Tibial artery (tissue), 4 donors: ENCODE results near the gene RRAS2.

Experiments
- DNase-seq, 2 donors: peaks; one replicate each; pipeline ENCODE4 v3.0.0-alpha.2; 2019
- H3K27ac ChIP-seq, 2 donors: fragments of 200-600 bp; sonication (generic) in 1 of 2; 1 replicate in 1 of 2; 2 replicates in 1 of 2; pipeline ENCODE4 v1.5.1; 2018 to 2019; ENCODE audit warnings: mild to moderate bottlenecking in 1 of 2
- H3K27me3 ChIP-seq, 2 donors: fragments of 200-600 bp; sonication (generic) in 1 of 2; one replicate each; pipeline versions ENCODE4 v1.5.1 to v1.6.0; 2016 to 2019
- H3K36me3 ChIP-seq, 3 donors: fragments of 200-600 bp; sonication (generic) in 2 of 3; one replicate each; pipeline ENCODE4 v1.5.1; 2016 to 2019; ENCODE audit warnings: mild to moderate bottlenecking in 2 of 3
- H3K4me1 ChIP-seq, 4 donors: fragments of 200-600 bp; sonication (generic) in 2 of 4; 1 replicate in 3 of 4; 2 replicates in 1 of 4; pipeline ENCODE4 v1.5.1; 2016 to 2019
- H3K4me3 ChIP-seq, 2 donors: fragments of 200-600 bp; sonication (generic) in 1 of 2; 1 replicate in 1 of 2; 2 replicates in 1 of 2; pipeline ENCODE4 v1.5.1; 2018 to 2019; ENCODE audit warnings: mild to moderate bottlenecking in 2 of 2
- H3K9me3 ChIP-seq, 3 donors: fragments of 200-600 bp; sonication (generic) in 1 of 3; one replicate each; pipeline ENCODE4 v1.5.1; 2016 to 2019
- CTCF ChIP-seq, 2 experiments: fragments of 200-600 bp in 1 of 2; fragments of 450-650 bp in 1 of 2; IDR thresholded peaks; one replicate each; pipeline ENCODE4 v1.5.1; 2017 to 2019; ENCODE audit warnings: antibody characterized with exemption in 2 of 2, mild to moderate bottlenecking in 1 of 2, moderate library complexity in 1 of 2
- intact Hi-C: fragments of 100-400 bp; cut with DNase I; formaldehyde crosslinking; loops from one replicate; pipeline ENCODE4 v1.15.0; 2023; ENCODE audit warnings: low total_unique reads

The RRAS2 gene

DNA sequence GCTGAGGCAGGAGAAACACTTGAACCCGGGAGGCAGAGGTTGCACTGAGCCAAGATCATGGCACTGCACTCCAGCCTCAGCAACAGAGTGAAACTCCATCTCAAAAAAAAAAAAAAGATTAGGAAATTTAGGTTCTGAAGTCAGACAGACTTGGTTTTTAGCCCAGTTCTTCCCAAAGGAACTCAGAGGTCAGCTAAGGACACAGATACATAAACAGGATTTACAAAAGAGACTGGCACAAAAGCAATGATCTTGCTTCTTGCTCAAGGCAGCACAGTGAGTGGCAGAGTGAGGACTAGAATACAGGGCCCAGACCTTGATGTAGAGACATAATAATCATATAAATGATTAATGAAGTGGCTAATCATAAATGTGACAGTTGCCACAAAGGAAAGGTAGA, 25.4 kb upstream of the RRAS2 start:
- TF ChIP-seq CTCF (IDR thresholded peaks at IDR 0.05): no peak
- Histone ChIP-seq H3K27me3 (no peaks in the 10 kb centered on the region), H3K4me1 (peaks cover 0 to 36% (median 9%) of the 10 kb centered on the region in 4 donors), H3K9me3 (no peaks in the 10 kb centered on the region), H3K27ac (peak overlapping the region in 1 of 2 donors; percentile 29), H3K4me3 (no peak overlapping the region), H3K36me3 (no peaks in the 10 kb centered on the region)
- intact Hi-C loops: no loop called here
- DNase-seq: no peak

- Histone ChIP-seq H3K27ac (peak overlapping the region; percentile 78 to 82), H3K36me3 (no peaks in the 10 kb centered on the region), H3K4me1 (peaks cover 0 to 36% (median 9%) of the 10 kb centered on the region in 4 donors), H3K9me3 (no peaks in the 10 kb centered on the region), H3K27me3 (no peaks in the 10 kb centered on the region), H3K4me3 (peak overlapping the region in 1 of 2 donors; percentile 65)
- intact Hi-C loops: no loop called here
- no peak for TF ChIP-seq CTCF (IDR thresholded peaks at IDR 0.05)
- no peak for DNase-seq
These were observed 23.0 kb upstream of the RRAS2 start for GRCh38 chr11:14381968-14382367.

- no peak for TF ChIP-seq CTCF (IDR thresholded peaks at IDR 0.05)
These were observed 22.1 kb upstream of the RRAS2 start for GRCh38 chr11:14380947-14381561.

DNA sequence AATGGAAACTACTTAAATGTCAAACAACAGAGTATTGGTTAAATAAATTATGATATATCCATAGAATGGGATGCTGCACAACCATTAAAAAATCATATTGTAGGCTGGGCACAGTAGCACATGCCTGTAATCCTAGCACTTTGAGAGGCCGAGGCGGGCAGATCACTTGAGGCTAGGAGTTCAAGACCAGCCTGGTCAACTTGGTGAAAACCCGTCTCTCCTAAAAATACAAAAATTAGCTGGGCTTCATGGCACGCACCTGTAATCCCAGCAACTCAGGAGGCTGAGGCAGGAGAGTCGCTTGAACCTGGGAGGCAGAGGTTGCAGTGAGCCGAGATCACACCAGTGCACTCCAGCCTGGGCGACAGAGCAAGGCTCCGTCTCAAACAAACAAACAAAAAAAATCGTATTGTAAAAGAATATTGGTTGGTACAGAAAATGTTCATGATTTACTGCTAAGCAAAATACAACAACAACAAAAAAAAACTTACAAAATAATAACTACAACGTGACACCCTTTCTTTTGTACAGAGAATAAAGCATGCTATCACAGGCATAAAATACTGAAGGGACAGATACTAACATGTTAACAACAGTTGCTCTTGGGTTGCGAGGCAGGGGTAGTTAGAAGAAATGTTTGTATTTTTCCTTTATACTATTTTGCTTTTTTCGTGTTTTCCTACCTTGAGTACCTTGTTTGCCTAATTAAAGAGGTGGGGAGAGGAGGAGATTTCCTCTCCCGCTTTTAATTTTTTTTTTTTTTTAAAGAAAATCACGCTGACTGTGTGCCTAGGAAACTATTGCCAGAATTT, 21.3 kb upstream of the RRAS2 start:
- Histone ChIP-seq H3K4me1 (peaks cover 0 to 36% (median 9%) of the 10 kb centered on the region in 4 donors), H3K9me3 (no peaks in the 10 kb centered on the region), H3K27ac (peak overlapping the region; percentile 78 to 82), H3K36me3 (no peaks in the 10 kb centered on the region), H3K4me3 (peak overlapping the region; percentile 52 to 65), H3K27me3 (no peaks in the 10 kb centered on the region)
- intact Hi-C loops: no loop called here
- TF ChIP-seq CTCF (IDR thresholded peaks at IDR 0.05): no peak
- no peak for DNase-seq

More at GRCh38 chr11:14380947-14381561, 22.1 kb upstream of the RRAS2 start:
- intact Hi-C loops: no loop called here
- Histone ChIP-seq H3K4me3 (peak overlapping the region; percentile 52 to 65), H3K9me3 (no peaks in the 10 kb centered on the region), H3K27ac (peak overlapping the region; percentile 78 to 82), H3K36me3 (no peaks in the 10 kb centered on the region), H3K4me1 (peaks cover 0 to 36% (median 9%) of the 10 kb centered on the region in 4 donors), H3K27me3 (no peaks in the 10 kb centered on the region)
- peak; percentile 76 to 91 for DNase-seq

- intact Hi-C loops: no loop called here
- no peak for TF ChIP-seq CTCF (IDR thresholded peaks at IDR 0.05)
These were observed 19.2 kb upstream of the RRAS2 start for GRCh38 chr11:14378171-14378570.

More at GRCh38 chr11:14378171-14378570, 19.2 kb upstream of the RRAS2 start:
- Histone ChIP-seq H3K36me3 (no peaks in the 10 kb centered on the region), H3K9me3 (no peaks in the 10 kb centered on the region), H3K27ac (no peak overlapping the region), H3K27me3 (no peaks in the 10 kb centered on the region), H3K4me3 (no peak overlapping the region), H3K4me1 (peaks cover 0 to 38% (median 19%) of the 10 kb centered on the region in 4 donors)
- DNase-seq: no peak
